HG02642 (cell line): Measurements from ENCODE around the gene ARFGAP2.
"Not testable (repeated sequence)": the region's sequence is repeated elsewhere in the genome, so short reads cannot be mapped to it uniquely, and the experiment has no call there.

ENCODE experiments used
- ATAC-seq: cut with Tn5 transposase; IDR thresholded peaks from one replicate; pipeline ENCODE4 v1.9.1; 2021; ENCODE audit warnings: mild to moderate bottlenecking; ENCODE audit not compliant: unreplicated experiment, poor library complexity

Gene ARFGAP2

DNA sequence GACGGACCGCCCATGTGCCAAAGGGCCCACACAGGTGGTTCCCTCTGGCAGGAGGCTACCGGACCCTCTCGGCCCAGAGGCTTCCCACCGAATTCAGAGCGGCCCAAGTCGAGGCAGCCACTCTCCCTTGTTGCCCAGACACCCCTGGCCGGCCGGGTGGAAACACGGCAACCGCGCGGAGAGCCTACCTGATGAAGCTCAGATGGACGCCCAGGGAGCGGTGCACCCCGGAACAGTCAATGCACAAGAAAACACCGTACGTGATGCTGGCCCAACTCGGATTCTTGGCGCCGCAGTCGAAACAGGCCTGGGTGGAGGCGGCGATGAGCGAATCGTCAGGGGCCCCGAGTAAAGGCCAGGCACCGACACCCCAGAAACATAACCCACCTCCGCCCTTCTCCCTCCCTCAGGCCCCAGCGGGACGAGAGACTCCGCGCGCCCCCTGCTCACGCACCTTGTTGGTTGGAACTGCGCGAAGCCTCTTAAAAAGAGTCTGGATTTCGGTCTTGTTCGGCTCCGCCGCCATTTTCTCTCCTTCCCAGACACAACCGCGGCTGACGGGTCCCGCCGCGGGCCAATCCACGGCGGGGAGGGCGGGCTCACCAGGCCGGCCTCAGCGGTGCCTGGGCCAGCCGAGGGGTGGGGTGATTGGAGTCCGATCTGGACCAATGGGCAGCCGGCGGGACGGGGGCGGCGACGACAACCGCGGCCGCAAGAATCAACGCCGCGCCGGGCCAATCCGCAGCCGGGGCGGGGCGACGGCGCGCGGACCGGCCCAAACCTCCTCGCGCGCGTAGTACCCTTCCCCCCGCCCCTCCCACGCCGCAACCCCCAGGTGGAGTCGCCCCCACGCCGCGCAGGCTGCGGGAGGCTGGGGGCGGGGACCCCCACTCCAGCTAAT, at the start of gene ARFGAP2:
Gene ARFGAP2, minus strand, starts transcription at position 552 of the 901 bp plus-strand sequence. Its CDS starts 26 bp downstream, at position 526.
- ATAC-seq: peak; percentile 90

DNA sequence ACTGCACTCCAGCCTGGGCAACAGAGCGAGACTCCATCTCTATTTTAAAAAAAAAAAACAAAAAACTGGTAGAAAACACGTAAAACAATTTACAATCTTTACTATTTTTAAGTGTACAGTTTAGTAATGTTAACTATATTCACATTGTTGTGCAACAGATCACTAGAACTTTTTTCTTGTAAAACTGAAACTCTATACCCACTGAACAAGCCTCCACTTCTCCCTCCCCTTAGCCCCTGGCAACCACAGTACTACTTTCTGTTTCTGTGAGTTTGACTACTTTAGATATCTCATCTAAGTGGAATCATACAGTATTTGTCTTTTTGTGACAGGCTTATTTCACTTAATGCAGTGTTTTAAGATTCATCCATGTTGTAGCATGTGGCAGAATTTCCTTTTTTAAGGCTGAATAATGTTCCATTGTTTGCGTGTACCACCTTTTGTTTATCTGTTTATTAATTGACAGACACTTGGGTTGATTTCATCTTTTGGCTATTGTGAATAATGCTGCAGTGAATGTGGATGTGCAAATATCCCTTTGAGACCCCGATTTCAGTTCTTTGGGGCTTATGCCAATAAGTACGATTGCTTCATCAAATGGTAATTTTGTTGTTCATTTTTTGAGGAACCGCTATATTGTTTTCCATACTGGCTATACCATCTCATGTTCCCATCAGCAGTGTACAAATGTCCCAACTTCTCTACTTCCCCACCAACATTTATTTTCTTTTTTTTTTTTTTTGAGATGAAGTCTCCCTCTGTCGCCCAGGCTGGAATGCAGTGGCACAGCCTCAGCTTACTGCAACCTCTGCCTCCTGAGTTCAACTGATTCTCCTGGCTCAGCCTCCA, 49.1 kb upstream of the ARFGAP2 start:
- ATAC-seq: peak; percentile 89

DNA sequence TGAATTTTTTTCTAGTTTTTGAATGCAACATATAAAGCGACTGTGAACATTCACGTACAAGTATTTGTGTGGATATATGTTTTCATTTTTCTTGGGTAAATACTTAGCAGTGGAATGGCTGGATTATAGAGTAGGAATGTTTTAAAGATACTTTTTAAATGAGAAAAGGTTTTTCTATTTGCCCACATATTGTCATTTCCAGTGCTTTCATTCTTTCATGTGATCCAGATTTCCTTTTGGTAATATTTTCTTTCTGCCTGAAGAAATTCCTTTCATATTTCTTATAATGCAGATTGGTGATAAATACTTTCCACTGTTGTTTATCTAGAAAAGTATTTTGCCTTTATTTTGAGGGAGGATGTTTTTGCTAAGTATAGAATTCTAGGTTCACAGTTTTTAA, 46.0 kb upstream of the ARFGAP2 start:
- no peak for ATAC-seq

DNA sequence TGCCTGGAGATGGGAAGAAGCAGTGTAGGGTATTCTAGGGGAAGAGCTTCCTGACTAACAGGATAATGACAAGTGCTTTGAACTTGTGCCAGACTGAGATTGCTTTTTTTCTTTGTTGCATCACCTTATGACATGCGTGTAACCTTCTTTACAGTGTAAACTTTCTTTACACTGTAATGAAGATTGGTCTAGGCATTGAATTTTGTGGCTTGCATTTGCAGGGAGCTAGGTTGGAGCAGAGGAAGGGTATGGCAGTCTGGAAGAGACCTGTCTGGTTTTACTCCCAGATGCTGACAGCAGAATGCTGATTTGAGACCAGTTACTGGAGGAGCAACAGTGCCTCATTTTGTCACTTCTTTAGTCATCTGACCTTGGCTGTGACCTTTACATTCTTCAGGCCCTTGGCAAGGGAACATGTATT, 43.7 kb upstream of the ARFGAP2 start:
- no peak for ATAC-seq

DNA sequence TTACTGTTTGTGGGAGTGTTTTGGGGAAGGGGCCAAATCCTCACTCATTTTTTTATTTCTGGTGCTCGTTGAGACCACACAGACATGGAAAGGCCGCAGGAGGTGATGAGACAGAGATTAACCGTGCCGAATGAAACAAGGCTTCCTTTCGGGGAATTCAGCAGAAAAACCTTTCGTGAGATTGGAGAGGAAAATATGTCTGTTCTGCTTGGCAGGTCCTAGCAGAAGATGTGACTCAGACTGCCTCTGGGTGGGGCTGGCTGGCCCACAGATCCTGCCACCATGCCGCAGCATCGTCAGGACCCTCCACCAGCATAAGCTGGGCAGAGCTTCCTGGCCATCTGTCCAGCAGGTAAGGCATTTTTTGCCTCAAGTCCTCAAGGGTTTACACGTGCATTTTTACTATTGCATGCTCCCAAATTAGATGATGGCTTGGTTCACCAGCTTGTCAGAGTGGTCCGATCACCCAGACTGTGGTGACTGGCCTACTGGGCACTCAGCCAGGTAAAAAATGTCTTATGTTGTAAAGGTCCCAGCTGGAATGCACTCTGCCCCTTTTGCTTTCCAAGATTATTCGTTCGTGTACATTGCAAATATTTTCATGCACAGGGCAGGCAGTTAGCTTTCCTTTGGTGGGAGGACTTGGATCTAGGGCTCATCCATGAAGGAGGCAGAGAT, 39.6 kb upstream of the ARFGAP2 start:
- ATAC-seq: peak; percentile 30

DNA sequence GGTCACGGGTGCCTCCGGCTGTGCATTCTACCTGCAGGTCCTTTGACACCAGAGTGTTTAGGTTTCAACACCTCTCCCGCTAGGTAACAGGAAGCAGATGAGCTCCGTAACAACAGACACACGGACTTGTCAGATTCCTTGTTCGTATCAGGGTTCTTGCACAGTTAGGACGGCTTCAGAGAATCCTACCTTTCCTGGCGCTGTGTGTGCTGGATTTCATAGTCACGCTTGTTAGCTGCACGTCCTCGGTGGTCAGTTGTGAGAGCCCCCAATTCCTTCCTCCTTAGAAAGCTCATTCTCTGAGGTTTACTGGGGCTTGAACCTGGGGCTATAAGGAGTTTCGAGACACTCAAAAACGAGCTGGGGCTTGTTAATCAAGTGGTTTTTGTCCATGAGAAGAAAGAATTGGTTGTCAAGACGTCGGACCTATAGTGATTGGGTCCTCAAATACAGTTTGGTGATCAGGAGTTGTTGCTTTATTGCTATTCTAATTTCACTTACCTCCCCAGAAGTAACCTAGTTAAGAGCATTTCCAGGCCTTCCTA, 38.8 kb upstream of the ARFGAP2 start:
- no peak for ATAC-seq

DNA sequence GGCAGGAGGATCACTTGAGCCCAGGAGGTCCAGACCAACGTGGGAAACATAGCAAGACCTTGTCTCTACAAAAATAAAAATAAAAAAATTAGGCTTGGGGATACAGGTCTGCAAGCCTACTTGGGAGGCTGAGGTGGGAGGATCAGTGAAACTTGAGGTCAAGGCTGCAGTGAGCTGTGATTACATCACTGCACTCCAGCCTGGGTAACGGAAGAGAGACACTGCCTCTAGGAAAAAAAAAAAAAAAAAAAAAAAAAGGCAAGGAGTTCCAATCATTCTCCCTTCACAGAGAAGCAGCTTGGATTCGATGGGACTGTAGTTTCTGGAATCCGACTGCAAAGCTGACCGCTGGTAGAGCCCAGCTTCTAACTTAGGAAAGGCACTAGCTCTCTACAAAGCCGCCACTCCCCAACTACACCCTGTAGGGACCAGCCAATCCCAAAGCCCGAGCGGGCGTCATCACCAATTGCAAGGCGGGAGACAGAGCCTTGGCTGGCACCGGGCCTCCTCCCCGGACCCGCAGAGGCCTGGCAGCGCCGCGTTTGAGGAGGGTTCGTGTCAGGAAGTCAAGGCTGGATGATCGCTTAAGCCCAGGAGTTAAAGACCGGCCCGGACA, 37.4 kb upstream of the ARFGAP2 start:
- peak; percentile 75 for ATAC-seq

DNA sequence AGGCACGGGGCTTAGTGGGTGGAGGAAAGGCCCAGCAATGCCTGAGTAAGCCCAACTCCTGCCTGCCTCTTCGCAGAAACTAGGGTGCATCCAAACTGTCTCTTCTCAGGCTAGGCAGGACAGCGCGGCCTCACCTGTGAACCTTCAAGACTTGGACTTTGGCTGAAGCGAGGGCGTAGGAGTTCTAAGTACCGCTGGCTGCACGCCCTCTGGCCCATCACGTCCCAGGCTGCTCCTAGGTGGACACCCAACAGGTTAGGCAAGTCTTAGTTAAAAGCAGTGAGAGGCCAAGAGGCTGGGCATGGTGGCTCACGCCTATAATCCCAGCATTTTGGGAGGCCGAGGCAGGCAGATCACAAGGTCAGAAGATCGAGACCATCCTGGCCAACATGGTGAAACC, 36.3 kb upstream of the ARFGAP2 start:
- no peak for ATAC-seq

DNA sequence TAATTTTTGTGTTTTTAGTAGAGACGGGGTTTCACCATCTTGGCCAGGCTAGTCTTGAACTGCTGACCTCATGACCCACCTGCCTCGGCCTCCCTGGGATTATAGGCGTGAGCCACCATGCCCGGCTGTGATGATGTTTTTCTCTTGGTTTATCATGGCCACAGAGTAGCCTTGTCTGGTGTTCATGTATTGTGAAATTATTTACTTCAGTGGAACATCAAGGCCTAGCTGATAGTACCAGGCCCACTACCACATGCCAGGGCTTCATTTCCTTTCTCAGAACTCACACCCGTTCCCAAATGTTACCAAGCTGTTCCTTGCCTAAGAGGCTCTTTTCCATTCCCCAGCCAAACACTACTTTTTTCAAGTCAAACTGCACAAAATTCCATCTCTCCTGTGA, 31.9 kb upstream of the ARFGAP2 start:
- ATAC-seq: no peak

DNA sequence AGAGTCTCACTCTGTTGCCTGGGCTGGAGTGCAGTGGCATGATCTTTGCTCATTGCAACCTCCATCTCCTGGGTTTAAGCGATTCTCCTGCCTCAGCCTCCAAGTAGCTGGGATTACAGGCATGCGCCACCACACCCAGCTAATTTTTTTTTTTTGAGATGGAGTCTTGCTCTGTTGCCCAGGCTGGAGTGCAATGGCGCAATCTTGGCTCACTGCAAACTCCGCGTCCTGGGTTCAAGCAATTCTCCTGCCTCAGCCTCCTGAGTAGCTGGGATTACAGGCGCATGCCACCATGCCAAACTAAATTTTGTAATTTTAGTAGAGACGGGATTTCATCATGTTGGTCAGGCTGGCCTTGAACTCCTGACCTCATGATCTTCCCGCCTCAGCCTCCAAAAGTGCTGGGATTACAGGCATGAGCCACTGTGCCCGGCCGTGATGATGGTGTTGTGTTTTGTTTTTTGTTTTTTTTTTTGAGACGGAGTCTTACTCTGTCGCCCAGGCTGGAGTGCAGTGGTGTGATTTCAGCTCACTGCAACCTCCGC, 31.4 kb upstream of the ARFGAP2 start:
- ATAC-seq: not testable (repeated sequence)

DNA sequence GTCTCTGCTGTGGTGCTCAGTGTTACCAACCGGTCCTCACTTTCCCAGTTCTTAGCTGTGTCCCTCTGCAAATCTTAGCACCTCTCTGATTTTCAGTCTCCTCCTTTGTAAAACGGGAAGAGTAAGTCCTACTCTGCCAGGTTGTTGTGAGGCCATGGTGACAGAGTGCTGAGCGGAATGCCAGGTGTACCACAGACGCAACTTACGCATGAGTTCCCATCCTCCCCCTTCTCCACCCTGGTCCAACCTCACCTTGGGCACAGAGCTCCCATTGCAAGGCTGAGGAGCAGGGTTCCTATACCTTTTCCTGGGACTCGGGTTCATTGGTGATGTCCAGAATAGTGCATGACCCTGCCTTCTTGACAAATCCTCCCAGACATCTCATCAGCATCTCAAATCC, 30.8 kb upstream of the ARFGAP2 start:
- no peak for ATAC-seq

DNA sequence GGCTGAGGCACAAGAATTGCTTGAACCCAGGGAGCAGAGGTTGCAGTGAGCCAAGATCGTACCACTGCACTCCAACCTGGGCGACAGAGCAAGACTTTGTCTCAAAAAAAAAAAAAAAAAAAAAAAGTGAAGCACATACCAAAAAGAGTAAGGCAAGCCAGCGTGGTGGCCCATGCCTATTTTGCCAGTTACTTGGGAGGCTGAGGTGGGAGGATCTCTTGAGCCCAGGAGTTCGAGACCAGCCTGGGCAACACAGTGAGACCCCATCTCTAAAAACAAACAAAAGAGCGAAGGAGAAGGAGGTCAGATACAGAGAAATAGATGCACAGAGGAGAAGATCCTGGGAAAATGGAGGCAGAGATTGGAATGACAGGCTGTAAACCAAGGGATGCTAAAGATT, 29.9 kb upstream of the ARFGAP2 start:
- ATAC-seq: not testable (repeated sequence)

DNA sequence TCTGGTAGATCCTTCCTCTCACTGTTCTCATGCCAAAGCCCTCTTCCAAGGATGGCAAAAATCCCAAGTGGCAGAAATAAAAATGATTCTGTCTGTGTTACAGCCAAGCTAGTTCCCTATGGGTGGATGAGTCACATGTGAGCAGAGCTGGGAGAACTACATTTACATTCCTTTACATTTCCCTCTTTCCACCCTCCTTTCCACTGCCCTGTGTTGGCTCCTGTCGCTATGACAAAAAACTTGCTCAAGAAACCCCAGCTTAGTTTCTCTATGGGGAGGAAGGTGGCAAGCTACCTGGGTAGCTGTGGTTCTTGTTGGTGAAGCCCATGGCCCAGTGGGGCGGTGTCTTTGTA, 27.9 kb upstream of the ARFGAP2 start:
- no peak for ATAC-seq

DNA sequence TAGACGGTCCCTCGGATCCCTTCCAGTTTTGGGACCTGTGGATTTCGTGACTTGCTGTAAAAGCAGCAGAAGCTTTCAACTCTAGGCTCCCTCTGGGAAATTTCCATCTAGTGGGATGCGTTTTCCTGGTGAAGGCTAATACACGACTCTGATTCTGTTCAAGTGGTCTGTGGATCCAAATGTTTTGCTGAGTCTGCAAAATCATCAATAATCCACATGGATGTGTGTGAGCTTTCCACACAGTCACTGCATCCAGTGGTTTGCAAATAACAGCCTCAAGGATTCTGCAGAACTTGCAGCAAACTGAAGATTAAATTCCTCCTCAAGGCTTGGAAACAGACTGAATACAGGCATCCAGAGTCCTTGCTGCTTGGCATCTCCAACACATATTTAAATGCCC, 25.9 kb upstream of the ARFGAP2 start:
- no peak for ATAC-seq

DNA sequence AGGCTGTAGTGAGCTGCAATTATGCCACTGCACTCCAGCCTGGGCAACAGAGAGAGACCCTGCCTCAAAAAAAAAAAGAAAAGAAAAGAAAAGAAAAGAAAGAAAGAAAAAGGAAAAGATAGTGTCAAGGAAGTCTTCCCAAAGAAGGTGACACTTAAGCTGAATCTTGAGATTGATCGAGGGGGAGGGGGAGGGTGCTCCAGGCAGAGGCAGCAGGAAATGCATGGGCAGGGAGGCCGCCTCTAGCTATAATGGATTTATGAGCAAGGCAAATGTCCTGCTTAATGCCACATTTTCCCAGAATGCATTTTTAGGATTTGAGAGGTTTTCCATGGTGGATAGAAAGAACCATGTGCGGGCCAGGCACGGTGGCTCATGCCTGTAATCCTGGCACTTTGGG, 24.3 kb upstream of the ARFGAP2 start:
- ATAC-seq: no peak

DNA sequence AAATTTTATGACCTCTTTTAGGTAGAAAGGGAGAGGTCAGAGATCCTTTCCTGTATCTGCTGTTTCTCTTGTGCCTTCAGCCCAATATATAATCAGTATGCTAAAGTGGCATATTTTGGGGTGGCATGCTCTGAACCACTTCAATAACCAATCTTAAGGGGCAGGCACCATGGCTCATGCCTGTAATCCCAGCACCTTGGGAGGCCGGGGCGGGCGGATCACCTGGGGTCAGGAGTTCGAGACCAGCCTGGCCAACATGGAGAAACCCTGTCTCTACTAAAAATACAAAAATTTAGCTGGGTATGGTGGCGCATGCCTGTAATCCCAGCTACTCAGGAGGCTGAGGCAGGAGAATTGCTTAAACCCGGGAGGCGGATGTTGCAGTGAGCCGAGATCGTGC, 21.5 kb upstream of the ARFGAP2 start:
- not testable (repeated sequence) for ATAC-seq

DNA sequence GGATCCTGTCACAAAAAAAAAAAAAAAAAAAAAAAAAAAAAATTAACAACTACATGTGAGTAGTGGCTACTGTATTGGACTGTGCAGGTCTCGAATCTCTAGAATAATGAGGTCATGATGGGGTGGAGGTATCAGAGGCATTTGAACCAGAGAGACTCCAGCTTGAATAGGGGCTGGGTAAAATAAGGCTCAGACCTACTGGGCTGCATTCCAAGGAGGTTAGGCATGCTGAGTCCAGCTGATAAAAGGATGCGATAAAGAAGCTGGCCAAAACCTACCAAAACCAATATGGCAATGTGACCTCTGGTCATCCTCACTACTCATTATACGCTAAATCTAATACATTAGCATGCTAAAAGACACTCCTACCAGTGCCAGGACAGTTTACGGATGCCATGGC, 15.4 kb upstream of the ARFGAP2 start:
- no peak for ATAC-seq

DNA sequence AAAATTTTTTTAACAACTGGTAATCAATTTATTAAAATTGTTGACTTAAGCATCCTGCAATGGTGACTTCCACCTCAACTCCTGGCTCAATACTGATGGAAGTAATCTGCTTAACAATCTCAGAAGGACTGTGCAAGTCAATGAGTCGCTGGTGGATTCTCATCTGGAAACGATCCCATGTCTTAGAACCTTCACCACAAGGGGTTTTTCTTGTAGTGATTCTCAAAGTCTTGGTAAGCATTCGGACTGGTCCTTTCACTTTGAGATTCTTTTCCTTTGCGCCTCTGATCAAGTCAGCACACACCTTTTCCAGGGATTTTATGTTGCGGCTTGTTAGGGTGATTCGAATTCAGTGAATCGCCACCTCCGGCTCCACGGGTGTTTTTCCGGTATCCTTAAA, 14.5 kb upstream of the ARFGAP2 start:
- ATAC-seq: not testable (repeated sequence)

DNA sequence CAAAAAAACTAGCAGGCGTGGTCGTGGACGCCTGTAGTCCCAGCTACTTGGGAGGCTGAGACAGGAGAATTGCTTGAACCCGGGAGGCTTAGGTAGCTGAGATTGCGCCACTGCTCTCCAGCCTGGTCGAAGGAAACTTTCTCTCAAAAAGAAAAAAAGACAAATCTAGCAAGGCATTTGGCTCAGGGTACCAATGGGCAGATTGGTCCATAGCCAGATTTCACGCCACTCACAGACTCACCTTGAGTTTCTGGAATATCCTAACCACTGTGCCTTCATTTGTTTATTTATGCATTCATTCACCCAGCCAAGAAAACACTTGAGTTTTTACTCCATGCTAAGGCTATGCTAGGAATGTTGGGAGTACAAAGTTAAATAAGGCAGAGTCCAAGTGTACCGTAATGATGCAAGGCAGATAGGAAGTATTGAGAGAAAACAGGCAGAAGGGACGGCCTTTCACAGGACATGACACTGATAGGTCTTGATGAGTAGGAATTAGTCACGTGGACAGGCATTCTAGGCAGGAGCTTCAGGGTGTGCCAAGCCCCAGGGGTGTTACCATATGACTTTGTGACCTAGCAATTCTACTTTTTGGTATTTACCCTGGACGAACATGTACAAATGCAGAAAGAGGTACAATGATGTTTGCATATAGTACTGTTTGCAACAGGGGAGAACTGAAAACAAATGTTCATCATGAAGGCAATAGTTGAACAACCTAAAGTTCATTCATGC, 12.6 kb upstream of the ARFGAP2 start:
- ATAC-seq: no peak
